Esophagus muscularis mucosa (tissue), 4 donors: Measurements from ENCODE around the gene LHFPL2. TPM values are rescaled to one million over a fixed set of nuclear protein-coding genes. Genes with fewer than 3 reads are reported as not detected.

ENCODE experiments used
- DNase-seq: peaks from one replicate; pipeline ENCODE4 v3.0.0-alpha.2; 2017; ENCODE audit errors: extremely low spot score
- H3K27ac ChIP-seq, 4 donors: fragments of 200-600 bp; sonication (generic); replicated peaks in 1 of 4; 1 replicate in 3 of 4; 2 replicates in 1 of 4; pipeline ENCODE4 v1.5.1; 2016 to 2019; ENCODE audit warnings: mild to moderate bottlenecking in 1 of 4
- H3K27me3 ChIP-seq, 4 donors: fragments of 200-600 bp; sonication (generic); one replicate each; pipeline versions ENCODE4 v1.5.1 to v1.6.0; 2016 to 2019
- H3K36me3 ChIP-seq, 4 donors: fragments of 200-600 bp; sonication (generic); one replicate each; pipeline ENCODE4 v1.5.1; 2016 to 2019
- H3K4me1 ChIP-seq, 4 donors: fragments of 200-600 bp; sonication (generic); one replicate each; pipeline ENCODE4 v1.5.1; 2016 to 2019
- H3K4me3 ChIP-seq, 4 donors: fragments of 200-600 bp; sonication (generic); 1 replicate in 2 of 4; 2 replicates in 2 of 4; pipeline ENCODE4 v1.5.1; 2016 to 2019; ENCODE audit warnings: mild to moderate bottlenecking in 4 of 4, moderate library complexity in 1 of 4
- H3K9me3 ChIP-seq, 4 donors: fragments of 200-600 bp; sonication (generic); 1 replicate in 3 of 4; 2 replicates in 1 of 4; pipeline ENCODE4 v1.5.1; 2016 to 2019
- EP300 ChIP-seq: sonication (generic); formaldehyde crosslinking; IDR thresholded peaks from one replicate; pipeline ENCODE4 v1.6.1; 2017; ENCODE audit warnings: antibody characterized with exemption
- POLR2A ChIP-seq: fragments of 450-650 bp; IDR thresholded peaks from one replicate; pipeline ENCODE4 v1.6.1; 2017; ENCODE audit warnings: antibody characterized with exemption, moderate library complexity, mild to moderate bottlenecking, low read depth
- POLR2AphosphoS5 ChIP-seq, 2 donors: sonication (generic); formaldehyde crosslinking; IDR thresholded peaks; one replicate each; pipeline ENCODE4 v1.6.1; 2017; ENCODE audit warnings: antibody characterized with exemption in 2 of 2
- WGBS: methylation state at CpG from one replicate; pipeline ENCODE4 v1.1.5; 2018; 5-methylcytosine and 5-hydroxymethylcytosine counted together
- intact Hi-C: fragments of 100-400 bp; cut with DNase I; formaldehyde crosslinking; loops from one replicate; pipeline ENCODE4 v1.15.1; 2023
- total RNA-seq, 4 donors: library from RNA; depleted of rRNA; stranded (reverse); fragments of >200 nt; gene quantifications; one replicate each; pipeline versions ENCODE4 v1.1.0 to v1.2.1, GENCODE V29; 2016
- TF ChIP-seq, protein P1 (sequence below), 3 experiments: fragments of 200-600 bp in 2 of 3; fragments of 450-650 bp in 1 of 3; sonication (generic) in 2 of 3; IDR thresholded peaks; one replicate each; pipeline ENCODE4 v1.5.1; 2017 to 2019; ENCODE audit warnings: antibody characterized with exemption in 3 of 3, mild to moderate bottlenecking in 2 of 3, moderate library complexity in 1 of 3

Gene LHFPL2
- total RNA-seq, 4 donors from 2014 or later: 24.1 to 40.9 (median 28.1) TPM

DNA sequence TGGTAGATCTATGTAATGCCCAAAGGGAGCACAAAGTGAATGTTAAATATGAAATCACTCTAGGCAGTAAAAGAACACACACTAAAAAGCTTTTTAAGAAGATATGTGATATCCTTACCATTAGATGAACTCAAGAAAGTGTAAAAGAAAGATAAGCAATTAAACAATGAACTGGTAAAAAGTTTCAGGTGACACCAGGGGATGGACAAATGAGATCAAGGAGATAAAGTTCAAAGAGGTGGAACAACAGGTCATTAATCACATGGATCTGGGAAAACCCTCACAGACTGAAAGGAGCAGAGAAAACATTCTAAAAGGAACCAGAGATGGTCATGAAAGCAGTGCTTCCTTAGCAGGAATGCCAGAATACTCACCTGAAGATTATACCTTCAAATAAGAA is 40.7 kb downstream of the LHFPL2 start:
- H3K9me3 ChIP-seq: no peaks in the 10 kb centered on the region
- intact Hi-C loops: no loop called here

DNA sequence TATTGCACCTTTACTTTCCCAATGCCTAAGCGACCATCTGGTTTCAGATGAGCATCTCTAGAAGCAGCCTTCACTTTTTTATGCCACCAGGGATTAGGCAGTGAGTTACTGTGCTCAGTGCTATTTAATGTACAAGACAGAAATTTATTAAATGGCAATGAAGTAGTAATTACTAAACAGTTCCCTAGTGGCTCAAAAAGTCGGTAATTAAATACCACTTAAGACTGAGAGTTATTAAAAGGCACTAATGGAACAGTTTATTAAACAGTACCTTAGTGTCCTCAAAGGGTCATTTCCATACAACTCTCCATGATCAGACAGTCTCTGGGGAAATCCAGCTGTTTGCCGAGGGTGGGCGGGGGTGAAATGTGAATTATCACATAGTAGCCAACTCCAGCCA is 42.3 kb downstream of the LHFPL2 start:
- Histone ChIP-seq H3K4me1 (peaks cover 18 to 78% (median 72%) of the 10 kb centered on the region in 4 donors), H3K9me3 (no peaks in the 10 kb centered on the region), H3K4me3 (no peak overlapping the region), H3K27me3 (no peaks in the 10 kb centered on the region), H3K27ac (no peak overlapping the region), H3K36me3 (no peaks in the 10 kb centered on the region)
- WGBS: 49% methylated on average over 4 of the region's 4 CpGs
- no peak for TF ChIP-seq POLR2A
- TF ChIP-seq, protein P1, sequence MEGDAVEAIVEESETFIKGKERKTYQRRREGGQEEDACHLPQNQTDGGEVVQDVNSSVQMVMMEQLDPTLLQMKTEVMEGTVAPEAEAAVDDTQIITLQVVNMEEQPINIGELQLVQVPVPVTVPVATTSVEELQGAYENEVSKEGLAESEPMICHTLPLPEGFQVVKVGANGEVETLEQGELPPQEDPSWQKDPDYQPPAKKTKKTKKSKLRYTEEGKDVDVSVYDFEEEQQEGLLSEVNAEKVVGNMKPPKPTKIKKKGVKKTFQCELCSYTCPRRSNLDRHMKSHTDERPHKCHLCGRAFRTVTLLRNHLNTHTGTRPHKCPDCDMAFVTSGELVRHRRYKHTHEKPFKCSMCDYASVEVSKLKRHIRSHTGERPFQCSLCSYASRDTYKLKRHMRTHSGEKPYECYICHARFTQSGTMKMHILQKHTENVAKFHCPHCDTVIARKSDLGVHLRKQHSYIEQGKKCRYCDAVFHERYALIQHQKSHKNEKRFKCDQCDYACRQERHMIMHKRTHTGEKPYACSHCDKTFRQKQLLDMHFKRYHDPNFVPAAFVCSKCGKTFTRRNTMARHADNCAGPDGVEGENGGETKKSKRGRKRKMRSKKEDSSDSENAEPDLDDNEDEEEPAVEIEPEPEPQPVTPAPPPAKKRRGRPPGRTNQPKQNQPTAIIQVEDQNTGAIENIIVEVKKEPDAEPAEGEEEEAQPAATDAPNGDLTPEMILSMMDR (IDR thresholded peaks at IDR 0.05): no peak
- TF ChIP-seq EP300: no peak
- TF ChIP-seq POLR2AphosphoS5 (IDR thresholded peaks at IDR 0.05): no peak
- intact Hi-C loops: no loop called here
- no peak for DNase-seq

More for the DNA sequence above, 40.7 kb downstream of the LHFPL2 start:
- Histone ChIP-seq H3K4me3 (no peak overlapping the region), H3K27me3 (no peaks in the 10 kb centered on the region), H3K27ac (no peak overlapping the region), H3K4me1 (peaks cover 15 to 86% (median 83%) of the 10 kb centered on the region in 4 donors), H3K36me3 (no peaks in the 10 kb centered on the region)
- TF ChIP-seq POLR2AphosphoS5 (IDR thresholded peaks at IDR 0.05) (no peak), EP300 (no peak), POLR2A (no peak)
- TF ChIP-seq, protein P1 (IDR thresholded peaks at IDR 0.05): no peak
- DNase-seq: no peak

DNA sequence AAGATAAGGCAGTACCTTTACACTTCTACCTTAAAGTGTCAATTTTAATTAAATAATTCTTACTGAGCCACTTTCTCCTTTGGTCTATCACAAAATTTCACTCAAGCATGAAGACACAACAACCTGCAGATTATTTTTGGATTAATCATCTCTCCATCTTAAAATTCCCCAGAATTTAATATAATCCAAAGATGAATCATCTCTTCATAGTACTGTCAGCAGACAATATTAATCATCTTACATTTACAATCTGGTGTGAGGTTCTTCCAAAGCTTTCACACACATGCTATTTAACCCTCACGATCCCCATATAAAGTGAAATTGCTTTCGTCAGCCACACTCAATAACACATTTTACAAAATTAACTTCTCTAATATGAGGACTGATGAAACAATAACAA is 43.0 kb downstream of the LHFPL2 start:
- intact Hi-C loops: no loop called here
- peaks cover 12 to 78% (median 72%) of the 10 kb centered on the region in 4 donors for H3K4me1 ChIP-seq
- H3K27ac ChIP-seq: peak overlapping the region in 2 of 4 donors; percentile 32 to 59
- TF ChIP-seq, protein P1 (IDR thresholded peaks at IDR 0.05): no peak
- no peak for TF ChIP-seq POLR2A
- TF ChIP-seq POLR2AphosphoS5 (IDR thresholded peaks at IDR 0.05): no peak
- no peak for TF ChIP-seq EP300
- WGBS: 72% methylated on average over 2 of the region's 2 CpGs
- no peaks in the 10 kb centered on the region for H3K9me3 ChIP-seq
- H3K36me3 ChIP-seq: no peaks in the 10 kb centered on the region
- no peak overlapping the region for H3K4me3 ChIP-seq
- no peaks in the 10 kb centered on the region for H3K27me3 ChIP-seq
- DNase-seq: no peak

DNA sequence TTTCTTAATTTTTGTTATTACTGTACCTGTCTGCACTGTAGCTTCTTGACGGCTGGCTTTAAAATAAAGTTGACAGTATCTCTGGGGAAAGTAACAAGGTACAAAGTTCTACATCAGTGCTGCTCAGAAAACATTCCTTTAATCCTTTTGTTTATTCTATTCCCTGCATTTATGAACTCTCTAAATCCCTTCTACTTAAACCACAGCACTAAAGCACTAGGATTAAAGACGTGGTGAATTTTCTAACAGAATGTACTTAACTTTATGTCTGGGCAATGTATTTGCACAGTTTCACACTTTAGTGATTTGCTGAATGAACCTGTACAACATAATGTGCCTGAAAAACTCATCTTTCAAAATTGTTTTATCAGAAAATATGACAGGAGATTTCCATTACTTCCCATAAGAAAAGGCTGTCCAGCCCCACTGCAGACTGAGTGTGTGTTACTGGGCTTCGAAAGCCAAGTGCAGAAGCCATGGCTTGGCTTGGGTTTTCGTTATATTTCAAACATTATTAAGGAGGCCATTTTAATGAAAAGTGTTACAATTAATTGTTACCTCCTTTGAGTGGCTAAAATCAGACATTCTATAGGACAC is 43.8 kb downstream of the LHFPL2 start:
- 36% methylated on average over 4 of the region's 4 CpGs for WGBS
- peak overlapping the region; percentile 15 to 59 (median 44) for H3K27ac ChIP-seq
- peaks cover 5 to 75% (median 70%) of the 10 kb centered on the region in 4 donors for H3K4me1 ChIP-seq

More for the DNA sequence above, 43.8 kb downstream of the LHFPL2 start:
- H3K36me3 ChIP-seq: no peaks in the 10 kb centered on the region
- no peak for DNase-seq
- H3K9me3 ChIP-seq: no peaks in the 10 kb centered on the region
- H3K4me3 ChIP-seq: no peak overlapping the region
- H3K27me3 ChIP-seq: no peaks in the 10 kb centered on the region
- TF ChIP-seq POLR2A: no peak
- TF ChIP-seq EP300: no peak
- TF ChIP-seq POLR2AphosphoS5 (IDR thresholded peaks at IDR 0.05): no peak
- TF ChIP-seq, protein P1 (IDR thresholded peaks at IDR 0.05): no peak
- intact Hi-C loops: no loop called here
